Endothelial cell (in vitro differentiated cells): ENCODE results near the gene ARMC2. TPM values are rescaled to one million over a fixed set of nuclear protein-coding genes. Genes with fewer than 3 reads are reported as not detected.
"Not testable (repeated sequence)": the region's sequence is repeated elsewhere in the genome, so short reads cannot be mapped to it uniquely, and the experiment has no call there.

ENCODE experiments used
- DNase-seq: peaks from one replicate; pipeline ENCODE4 v3.0.0; 2021; ENCODE audit warnings: low spot score
- H3K27ac Mint-ChIP-seq: one replicate; pipeline ENCODE4 v1.8.0; 2021; ENCODE audit warnings: mixed read lengths, inconsistent platforms; ENCODE audit not compliant: unreplicated experiment
- H3K27me3 Mint-ChIP-seq: one replicate; pipeline ENCODE4 v1.8.0; 2021; ENCODE audit warnings: mild to moderate bottlenecking, moderate library complexity, mixed read lengths, inconsistent platforms; ENCODE audit not compliant: unreplicated experiment
- H3K36me3 Mint-ChIP-seq: one replicate; pipeline ENCODE4 v1.8.0; 2021; ENCODE audit warnings: mild to moderate bottlenecking, low read depth, mixed read lengths, inconsistent platforms; ENCODE audit not compliant: unreplicated experiment
- H3K4me1 Mint-ChIP-seq: one replicate; pipeline ENCODE4 v1.8.0; 2021; ENCODE audit warnings: mild to moderate bottlenecking, mixed read lengths, inconsistent platforms; ENCODE audit not compliant: unreplicated experiment
- H3K4me3 Mint-ChIP-seq: one replicate; pipeline ENCODE4 v1.8.0; 2021; ENCODE audit warnings: mild to moderate bottlenecking, mixed read lengths, inconsistent platforms; ENCODE audit not compliant: unreplicated experiment
- H3K9me3 Mint-ChIP-seq: one replicate; pipeline ENCODE4 v1.8.0; 2021; ENCODE audit warnings: mixed read lengths, inconsistent platforms; ENCODE audit not compliant: unreplicated experiment
- total RNA-seq: library from RNA; stranded (reverse); fragmentation: NEBNext Ultra II Directional; extraction: Animal tissue kit (Norgen Biotek cat#: 25700); gene quantifications from one replicate; pipeline ENCODE4 v1.2.1, GENCODE V29; 2021; ENCODE audit not compliant: unreplicated experiment
- TF ChIP-seq, protein P1 (sequence below): fragments of 200-600 bp; sonication (generic); IDR thresholded peaks from one replicate; pipeline ENCODE4 v1.5.0; 2021; ENCODE audit warnings: antibody characterized with exemption; ENCODE audit not compliant: unreplicated experiment

The ARMC2 gene
- total RNA-seq, 1 donor from 2014 or later: 6.3 TPM

- Mint-ChIP-seq H3K27me3 (peaks cover 1% of the 10 kb centered on the region), H3K36me3 (peaks cover 6% of the 10 kb centered on the region), H3K9me3 (no peaks in the 10 kb centered on the region)
Measured at GRCh38 chr6:108921547-108922361, 73.5 kb downstream of the ARMC2 start.

GRCh38 chr6:108922499-108922898 lies 74.3 kb downstream of the ARMC2 start:
- Mint-ChIP-seq H3K27me3 (no peaks in the 10 kb centered on the region), H3K27ac (no peak overlapping the region)
- TF ChIP-seq, protein P1, sequence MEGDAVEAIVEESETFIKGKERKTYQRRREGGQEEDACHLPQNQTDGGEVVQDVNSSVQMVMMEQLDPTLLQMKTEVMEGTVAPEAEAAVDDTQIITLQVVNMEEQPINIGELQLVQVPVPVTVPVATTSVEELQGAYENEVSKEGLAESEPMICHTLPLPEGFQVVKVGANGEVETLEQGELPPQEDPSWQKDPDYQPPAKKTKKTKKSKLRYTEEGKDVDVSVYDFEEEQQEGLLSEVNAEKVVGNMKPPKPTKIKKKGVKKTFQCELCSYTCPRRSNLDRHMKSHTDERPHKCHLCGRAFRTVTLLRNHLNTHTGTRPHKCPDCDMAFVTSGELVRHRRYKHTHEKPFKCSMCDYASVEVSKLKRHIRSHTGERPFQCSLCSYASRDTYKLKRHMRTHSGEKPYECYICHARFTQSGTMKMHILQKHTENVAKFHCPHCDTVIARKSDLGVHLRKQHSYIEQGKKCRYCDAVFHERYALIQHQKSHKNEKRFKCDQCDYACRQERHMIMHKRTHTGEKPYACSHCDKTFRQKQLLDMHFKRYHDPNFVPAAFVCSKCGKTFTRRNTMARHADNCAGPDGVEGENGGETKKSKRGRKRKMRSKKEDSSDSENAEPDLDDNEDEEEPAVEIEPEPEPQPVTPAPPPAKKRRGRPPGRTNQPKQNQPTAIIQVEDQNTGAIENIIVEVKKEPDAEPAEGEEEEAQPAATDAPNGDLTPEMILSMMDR: no peak

More at GRCh38 chr6:108921547-108922361, 73.5 kb downstream of the ARMC2 start:
- Mint-ChIP-seq H3K4me3 (no peak overlapping the region), H3K4me1 (peaks cover 39% of the 10 kb centered on the region), H3K27ac (no peak overlapping the region)
- DNase-seq: no peak
- TF ChIP-seq, protein P1: no peak

DNA sequence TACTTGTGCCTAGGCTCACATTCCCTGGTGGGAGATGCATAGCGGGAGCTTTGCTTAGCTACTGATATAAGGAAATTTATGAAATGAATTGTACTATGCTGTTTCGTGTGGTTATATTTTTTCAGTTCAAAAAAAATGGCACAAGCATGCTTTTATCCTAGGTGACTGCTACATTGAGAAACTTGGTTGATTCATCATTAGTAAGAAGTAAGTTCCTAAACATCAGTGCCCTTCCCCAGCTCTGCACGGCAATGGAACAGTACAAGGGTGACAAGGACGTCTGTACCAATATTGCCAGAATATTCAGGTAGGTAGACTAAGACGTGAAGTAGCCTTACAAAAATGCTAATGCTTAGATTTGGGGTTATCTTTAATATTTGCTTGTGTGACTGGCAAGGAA lies 79.7 kb downstream of the ARMC2 start:
- DNase-seq: no peak
- Mint-ChIP-seq H3K9me3 (no peaks in the 10 kb centered on the region), H3K36me3 (peaks cover 6% of the 10 kb centered on the region), H3K27ac (no peak overlapping the region), H3K4me3 (no peak overlapping the region), H3K27me3 (no peaks in the 10 kb centered on the region), H3K4me1 (peaks cover 29% of the 10 kb centered on the region)
- TF ChIP-seq, protein P1: no peak

More at GRCh38 chr6:108922499-108922898, 74.3 kb downstream of the ARMC2 start:
- Mint-ChIP-seq H3K9me3 (no peaks in the 10 kb centered on the region), H3K4me1 (peaks cover 32% of the 10 kb centered on the region), H3K36me3 (peaks cover 6% of the 10 kb centered on the region), H3K4me3 (no peak overlapping the region)
- no peak for DNase-seq

DNA sequence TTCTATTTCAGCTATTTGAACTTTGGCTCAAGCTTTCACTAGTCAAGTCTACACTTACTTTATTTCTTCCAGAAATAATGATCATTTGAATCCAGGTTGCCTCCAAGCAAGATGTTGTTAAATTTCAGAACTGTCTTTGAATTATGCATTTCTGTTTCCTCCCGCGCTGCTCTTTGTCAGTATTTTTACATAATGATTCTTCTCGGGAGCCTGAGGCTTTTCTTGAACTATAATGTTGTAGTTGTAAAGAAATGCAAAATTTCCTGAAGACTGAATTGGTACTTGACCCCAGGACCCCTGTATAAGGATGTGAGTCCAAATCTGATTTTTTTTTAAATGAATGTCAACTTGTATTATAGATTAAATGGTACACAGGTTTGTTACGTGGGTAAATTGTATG lies 80.4 kb downstream of the ARMC2 start:
- Mint-ChIP-seq H3K4me1 (peaks cover 31% of the 10 kb centered on the region), H3K27me3 (no peaks in the 10 kb centered on the region), H3K9me3 (no peaks in the 10 kb centered on the region), H3K36me3 (peaks cover 6% of the 10 kb centered on the region), H3K4me3 (no peak overlapping the region), H3K27ac (no peak overlapping the region)
- TF ChIP-seq, protein P1: no peak
- no peak for DNase-seq

DNA sequence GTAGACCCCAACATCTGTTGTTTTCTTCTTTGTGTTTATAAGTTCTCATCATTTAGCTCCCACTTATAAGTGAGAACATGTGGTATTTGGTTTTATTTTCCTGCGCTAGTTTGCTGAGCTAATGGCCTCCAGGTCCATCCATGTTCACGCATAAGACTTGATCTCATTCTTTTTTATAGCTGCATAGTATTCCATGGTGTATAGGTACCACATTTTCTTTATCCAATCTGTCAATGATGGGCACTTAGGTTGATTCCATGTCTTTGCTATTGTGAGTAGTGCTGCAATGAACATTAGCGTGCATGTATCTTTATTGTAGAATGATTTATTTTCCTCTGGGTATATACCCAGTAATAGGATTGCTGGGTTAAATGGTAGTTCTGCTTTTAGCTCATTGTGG lies 82.9 kb downstream of the ARMC2 start:
- not testable (repeated sequence) for DNase-seq, H3K27me3 Mint-ChIP-seq, H3K27ac Mint-ChIP-seq, H3K4me1 Mint-ChIP-seq, H3K36me3 Mint-ChIP-seq, H3K9me3 Mint-ChIP-seq, H3K4me3 Mint-ChIP-seq
